CD8-positive, alpha-beta memory T cell (primary cell): ENCODE data around the gene DLG5. TPM values are rescaled to one million over a fixed set of nuclear protein-coding genes. Genes with fewer than 3 reads are reported as not detected.

Source experiments
- CTCF ChIA-PET: fragments of 350-600 bp; sonication (Branson Sonifier 250); formaldehyde crosslinking; loops from one replicate; lab custom pipeline; 2021; ENCODE audit warnings: antibody characterized with exemption; lab: Charles Lee
- POLR2A ChIA-PET: fragments of 350-600 bp; sonication (Branson Sonifier 250); formaldehyde crosslinking; loops from one replicate; lab custom pipeline; 2021; ENCODE audit warnings: antibody characterized with exemption; lab: Charles Lee
- DNase-seq, 5 donors: peaks; one replicate each; pipeline versions ENCODE4 v3.0.0 to v3.0.0-alpha.2; 2020 to 2022; ENCODE audit warnings: mixed read lengths in 1 of 5
- H3K27ac ChIP-seq: one replicate; pipeline ENCODE4 v1.7.0; 2013; ENCODE audit warnings: low read depth, mild to moderate bottlenecking, low read length, moderate library complexity
- H3K27me3 ChIP-seq: 2 replicates; pipeline ENCODE4 v1.7.0; 2013; ENCODE audit warnings: low read length, mild to moderate bottlenecking; ENCODE audit not compliant: insufficient read depth, poor library complexity, severe bottlenecking
- H3K36me3 ChIP-seq: 2 replicates; pipeline ENCODE4 v1.7.0; 2013; ENCODE audit warnings: mild to moderate bottlenecking, low read length, moderate library complexity; ENCODE audit not compliant: insufficient read depth
- H3K4me1 ChIP-seq: 2 replicates; pipeline ENCODE4 v1.7.0; 2013; ENCODE audit warnings: mild to moderate bottlenecking, low read length, moderate library complexity; ENCODE audit not compliant: insufficient read depth
- H3K4me3 ChIP-seq: 2 replicates; pipeline ENCODE4 v1.7.0; 2013; ENCODE audit warnings: mild to moderate bottlenecking, low read length
- H3K9me3 ChIP-seq: 2 replicates; pipeline ENCODE4 v1.7.0; 2013; ENCODE audit warnings: mild to moderate bottlenecking, low read length
- H3K27ac Mint-ChIP-seq, 8 donors: one replicate each; pipeline ENCODE4 v1.8.0; 2020 to 2021; ENCODE audit warnings: mixed read lengths in 8 of 8, mild to moderate bottlenecking in 6 of 8, inconsistent platforms in 3 of 8, moderate library complexity in 3 of 8
- H3K27me3 Mint-ChIP-seq, 2 donors: one replicate each; pipeline ENCODE4 v1.8.0; 2020 to 2021; ENCODE audit warnings: mixed read lengths in 2 of 2, mild to moderate bottlenecking in 1 of 2, moderate library complexity in 1 of 2
- H3K36me3 Mint-ChIP-seq, 3 donors: one replicate each; pipeline ENCODE4 v1.8.0; 2020 to 2021; ENCODE audit warnings: mixed read lengths in 3 of 3, inconsistent platforms in 1 of 3, mild to moderate bottlenecking in 1 of 3
- H3K4me1 Mint-ChIP-seq, 3 donors: one replicate each; pipeline ENCODE4 v1.8.0; 2020 to 2021; ENCODE audit warnings: mixed read lengths in 3 of 3, inconsistent platforms in 1 of 3, mild to moderate bottlenecking in 1 of 3
- H3K4me3 Mint-ChIP-seq, 7 donors: one replicate each; pipeline ENCODE4 v1.8.0; 2020 to 2021; ENCODE audit warnings: mixed read lengths in 7 of 7, mild to moderate bottlenecking in 6 of 7, moderate library complexity in 4 of 7, inconsistent platforms in 2 of 7
- H3K9me3 Mint-ChIP-seq, 5 donors: one replicate each; pipeline ENCODE4 v1.8.0; 2020 to 2022; ENCODE audit warnings: mixed read lengths in 5 of 5, mild to moderate bottlenecking in 3 of 5, moderate library complexity in 2 of 5, inconsistent platforms in 1 of 5
- polyA plus RNA-seq: library from polyadenylated mRNA; unstranded; fragments of 300-500 nt; fragmentation: Illumina TruSeq; gene quantifications from one replicate; pipeline ENCODE4 v1.2.3, GENCODE V29; 2021
- total RNA-seq, 2 experiments: library from RNA; stranded (reverse); gene quantifications; one replicate each; pipeline ENCODE4 v1.2.3, GENCODE V29; 2021

DLG5 gene
- total and polyA plus RNA-seq, 3 experiments from 2014 or later, result 1.1 to 2.1 (median 1.7) TPM

DNA sequence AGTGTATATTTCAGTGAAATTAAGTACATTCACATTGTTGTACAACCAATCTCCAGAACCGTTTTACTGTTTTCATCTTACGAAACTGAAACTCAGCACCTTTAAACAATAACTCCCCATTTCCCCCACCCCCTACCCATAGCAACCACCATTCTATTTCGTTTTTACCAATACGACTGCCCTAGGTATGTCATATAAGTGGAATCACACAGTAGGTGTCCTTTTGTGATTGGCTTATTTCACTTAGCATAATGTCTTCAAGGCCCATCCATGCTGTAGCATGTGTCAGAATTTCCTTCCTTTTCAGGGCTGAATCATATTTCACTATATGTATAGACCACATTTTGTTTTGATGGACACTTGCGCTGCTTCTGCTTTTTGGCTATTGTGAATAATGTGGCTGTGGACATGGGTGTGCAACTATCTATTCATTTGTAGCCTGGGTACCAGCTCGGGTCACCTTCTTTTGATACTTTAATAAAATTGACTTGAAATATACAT, 34.3 kb upstream of the DLG5 start:
- H3K9me3 ChIP-seq, result no peaks in the 10 kb centered on the region
- CTCF ChIA-PET, result no interaction called here
- H3K9me3 Mint-ChIP-seq, result no peaks in the 10 kb centered on the region
- no peak overlapping the region for H3K27ac Mint-ChIP-seq
- H3K4me1 ChIP-seq, result no peaks in the 10 kb centered on the region
- peaks cover 0 to 5% (median 0%) of the 10 kb centered on the region in 3 donors for H3K36me3 Mint-ChIP-seq
- no peaks in the 10 kb centered on the region for H3K27me3 ChIP-seq
- H3K27me3 Mint-ChIP-seq, result peaks cover 10 to 31% of the 10 kb centered on the region in 2 donors
- H3K4me3 Mint-ChIP-seq, result no peak overlapping the region
- no peaks in the 10 kb centered on the region for H3K4me1 Mint-ChIP-seq
- no peaks in the 10 kb centered on the region for H3K36me3 ChIP-seq
- no peak overlapping the region for H3K4me3 ChIP-seq
- DNase-seq, result no peak
- H3K27ac ChIP-seq, result no peak overlapping the region
- POLR2A ChIA-PET, result no interaction called here

DNA sequence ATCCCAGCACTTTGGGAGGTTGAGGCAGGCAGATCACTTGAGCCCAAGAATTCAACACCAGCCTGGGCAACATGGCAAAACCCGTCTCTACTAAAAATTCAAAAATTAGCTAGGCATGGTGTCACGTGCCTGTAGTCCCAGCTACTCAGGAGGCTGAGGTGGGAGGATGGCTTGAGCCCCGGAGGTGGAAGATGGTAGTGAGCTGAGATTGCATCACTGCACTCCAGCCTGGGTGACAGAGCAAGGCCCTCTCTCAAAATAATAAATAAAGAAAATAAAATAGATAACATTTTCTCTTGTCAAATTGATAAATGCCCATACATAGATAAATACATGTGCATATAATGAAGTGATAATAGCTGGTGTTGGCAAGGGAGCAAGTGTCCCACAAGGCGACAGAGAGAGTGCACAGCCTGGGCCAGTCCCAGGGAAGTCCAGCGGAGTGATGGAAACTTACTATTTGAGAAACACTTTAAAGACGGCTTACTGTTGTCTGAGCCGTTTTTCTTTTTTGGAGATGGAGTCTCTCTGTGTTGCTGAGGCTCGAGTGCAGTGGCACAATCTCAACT, 33.4 kb upstream of the DLG5 start:
- ChIA-PET CTCF (no interaction called here), POLR2A (no interaction called here)
- H3K27me3 Mint-ChIP-seq, result peaks cover 10 to 30% of the 10 kb centered on the region in 2 donors
- peaks cover 0 to 3% (median 0%) of the 10 kb centered on the region in 3 donors for H3K36me3 Mint-ChIP-seq
- Histone ChIP-seq H3K4me3 (no peak overlapping the region), H3K4me1 (no peaks in the 10 kb centered on the region), H3K36me3 (no peaks in the 10 kb centered on the region), H3K9me3 (no peaks in the 10 kb centered on the region), H3K27me3 (no peaks in the 10 kb centered on the region), H3K27ac (no peak overlapping the region)
- H3K9me3 Mint-ChIP-seq, result no peaks in the 10 kb centered on the region
- no peaks in the 10 kb centered on the region for H3K4me1 Mint-ChIP-seq
- DNase-seq, result no peak
- H3K4me3 Mint-ChIP-seq, result no peak overlapping the region
- no peak overlapping the region for H3K27ac Mint-ChIP-seq

- Histone ChIP-seq H3K36me3 (no peaks in the 10 kb centered on the region), H3K27me3 (no peaks in the 10 kb centered on the region), H3K4me3 (no peak overlapping the region), H3K9me3 (no peaks in the 10 kb centered on the region), H3K27ac (no peak overlapping the region), H3K4me1 (no peaks in the 10 kb centered on the region)
- no peak overlapping the region for H3K4me3 Mint-ChIP-seq
- POLR2A ChIA-PET, result no interaction called here
- CTCF ChIA-PET, result no interaction called here
- H3K9me3 Mint-ChIP-seq, result no peaks in the 10 kb centered on the region
- DNase-seq, result no peak
- H3K4me1 Mint-ChIP-seq, result no peaks in the 10 kb centered on the region
- H3K27me3 Mint-ChIP-seq, result peaks cover 10 to 27% of the 10 kb centered on the region in 2 donors
- no peak overlapping the region for H3K27ac Mint-ChIP-seq
- H3K36me3 Mint-ChIP-seq, result no peaks in the 10 kb centered on the region
Measured at GRCh38 chr10:77959384-77959783, 32.8 kb upstream of the DLG5 start.

DNA sequence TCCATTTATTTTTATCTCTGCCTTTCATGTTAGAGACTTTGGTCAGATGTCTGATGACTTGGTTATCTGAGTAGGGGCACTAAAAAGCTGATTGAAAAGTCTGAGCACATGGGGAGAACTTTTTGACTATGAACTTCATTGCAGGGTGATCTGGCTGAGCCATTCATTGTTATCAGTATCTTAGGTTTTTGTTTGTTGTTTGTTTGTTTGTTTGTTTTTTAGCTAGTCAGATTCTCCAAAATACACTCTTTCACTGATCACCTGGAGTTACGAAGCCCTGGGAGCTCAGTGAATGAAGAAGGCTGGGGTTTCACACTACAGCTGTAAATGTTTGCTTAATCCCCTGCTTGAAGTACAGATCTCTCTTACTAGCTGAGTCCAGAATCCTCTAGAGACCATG, 28.6 kb upstream of the DLG5 start:
- peak overlapping the region in 1 of 8 donors; percentile 38 for H3K27ac Mint-ChIP-seq
- no peaks in the 10 kb centered on the region for H3K4me1 ChIP-seq
- H3K27ac ChIP-seq, result no peak overlapping the region
- ChIA-PET POLR2A (no interaction called here), CTCF (no interaction called here)
- no peak overlapping the region for H3K4me3 Mint-ChIP-seq
- no peak overlapping the region for H3K4me3 ChIP-seq
- H3K36me3 Mint-ChIP-seq, result peaks cover 0 to 14% (median 0%) of the 10 kb centered on the region in 3 donors
- no peaks in the 10 kb centered on the region for H3K4me1 Mint-ChIP-seq
- no peaks in the 10 kb centered on the region for H3K36me3 ChIP-seq
- no peak for DNase-seq
- H3K9me3 Mint-ChIP-seq, result peaks cover 5 to 22% (median 19%) of the 10 kb centered on the region in 5 donors
- H3K27me3 ChIP-seq, result no peaks in the 10 kb centered on the region
- H3K9me3 ChIP-seq, result no peaks in the 10 kb centered on the region
- H3K27me3 Mint-ChIP-seq, result peaks cover 17 to 21% of the 10 kb centered on the region in 2 donors

DNA sequence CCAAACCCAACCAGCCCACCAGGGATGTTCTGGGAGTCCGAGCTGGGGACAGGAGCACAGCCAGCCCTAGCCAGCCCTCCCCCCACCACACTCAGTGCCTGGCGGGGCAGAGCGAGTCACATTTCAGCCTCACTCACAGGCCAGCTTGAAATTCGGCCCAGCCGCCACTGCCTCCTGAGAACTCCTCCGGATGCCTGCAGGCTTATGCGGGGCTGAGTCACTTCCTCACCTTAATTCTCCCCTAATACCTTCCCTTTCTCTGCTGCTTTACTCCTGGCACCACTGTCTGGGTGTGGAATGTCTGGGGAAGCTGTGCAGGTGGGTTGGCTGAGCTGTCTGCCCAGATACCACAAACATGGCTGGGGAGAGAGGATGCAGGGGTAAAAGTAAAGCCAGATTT, 22.6 kb upstream of the DLG5 start:
- POLR2A ChIA-PET, result no interaction called here
- Mint-ChIP-seq H3K27me3 (peaks cover 18 to 26% of the 10 kb centered on the region in 2 donors), H3K27ac (no peak overlapping the region), H3K4me1 (no peaks in the 10 kb centered on the region), H3K4me3 (no peak overlapping the region), H3K9me3 (peaks cover 5 to 26% (median 24%) of the 10 kb centered on the region in 5 donors), H3K36me3 (peaks cover 0 to 14% (median 0%) of the 10 kb centered on the region in 3 donors)
- Histone ChIP-seq H3K4me1 (no peaks in the 10 kb centered on the region), H3K9me3 (no peaks in the 10 kb centered on the region), H3K27ac (no peak overlapping the region), H3K27me3 (no peaks in the 10 kb centered on the region), H3K4me3 (no peak overlapping the region), H3K36me3 (no peaks in the 10 kb centered on the region)
- CTCF ChIA-PET, result no interaction called here
- no peak for DNase-seq

GRCh38 chr10:77946084-77946483, 19.5 kb upstream of the DLG5 start:
- DNase-seq, result no peak
- POLR2A ChIA-PET, result no interaction called here
- no peaks in the 10 kb centered on the region for H3K27me3 ChIP-seq
- Mint-ChIP-seq H3K4me3 (no peak overlapping the region), H3K9me3 (peaks cover 5 to 15% (median 13%) of the 10 kb centered on the region in 5 donors), H3K27me3 (peaks cover 15 to 31% of the 10 kb centered on the region in 2 donors), H3K4me1 (no peaks in the 10 kb centered on the region), H3K27ac (no peak overlapping the region), H3K36me3 (peaks cover 0 to 6% (median 2%) of the 10 kb centered on the region in 3 donors)
- CTCF ChIA-PET, result no interaction called here
- H3K27ac ChIP-seq, result no peak overlapping the region
- no peaks in the 10 kb centered on the region for H3K4me1 ChIP-seq
- H3K9me3 ChIP-seq, result no peaks in the 10 kb centered on the region
- H3K4me3 ChIP-seq, result no peak overlapping the region
- H3K36me3 ChIP-seq, result no peaks in the 10 kb centered on the region

GRCh38 chr10:77944519-77944918, 18.0 kb upstream of the DLG5 start:
- no peak for DNase-seq
- H3K36me3 Mint-ChIP-seq, result peaks cover 0 to 2% (median 0%) of the 10 kb centered on the region in 3 donors
- H3K36me3 ChIP-seq, result no peaks in the 10 kb centered on the region
- H3K9me3 ChIP-seq, result no peaks in the 10 kb centered on the region
- CTCF ChIA-PET, result no interaction called here
- no peaks in the 10 kb centered on the region for H3K27me3 ChIP-seq
- H3K4me1 ChIP-seq, result no peaks in the 10 kb centered on the region
- peaks cover 7 to 32% of the 10 kb centered on the region in 2 donors for H3K27me3 Mint-ChIP-seq
- no peak overlapping the region for H3K4me3 ChIP-seq
- H3K27ac Mint-ChIP-seq, result no peak overlapping the region
- H3K4me1 Mint-ChIP-seq, result no peaks in the 10 kb centered on the region
- H3K27ac ChIP-seq, result no peak overlapping the region
- H3K9me3 Mint-ChIP-seq, result peaks cover 0 to 3% (median 0%) of the 10 kb centered on the region in 5 donors
- POLR2A ChIA-PET, result no interaction called here
- H3K4me3 Mint-ChIP-seq, result no peak overlapping the region

- H3K27me3 Mint-ChIP-seq, result peaks cover 7 to 25% of the 10 kb centered on the region in 2 donors
- no peak overlapping the region for H3K4me3 Mint-ChIP-seq
- no peak overlapping the region for H3K27ac Mint-ChIP-seq
- ChIA-PET POLR2A (no interaction called here), CTCF (no interaction called here)
- H3K27ac ChIP-seq, result no peak overlapping the region
- H3K27me3 ChIP-seq, result no peaks in the 10 kb centered on the region
- no peaks in the 10 kb centered on the region for H3K4me1 Mint-ChIP-seq
- no peak for DNase-seq
- H3K4me3 ChIP-seq, result no peak overlapping the region
- H3K36me3 ChIP-seq, result no peaks in the 10 kb centered on the region
- no peaks in the 10 kb centered on the region for H3K9me3 ChIP-seq
- peaks cover 0 to 2% (median 0%) of the 10 kb centered on the region in 5 donors for H3K9me3 Mint-ChIP-seq
- peaks cover 0 to 2% (median 0%) of the 10 kb centered on the region in 3 donors for H3K36me3 Mint-ChIP-seq
- H3K4me1 ChIP-seq, result no peaks in the 10 kb centered on the region
Measured at GRCh38 chr10:77943121-77943901, 16.8 kb upstream of the DLG5 start.
